ENCODE measurements around the gene PHF20.
"Not testable (repeated sequence)": the region's sequence is repeated elsewhere in the genome, so short reads cannot be mapped to it uniquely, and the experiment has no call there.

The PHF20 gene

DNA sequence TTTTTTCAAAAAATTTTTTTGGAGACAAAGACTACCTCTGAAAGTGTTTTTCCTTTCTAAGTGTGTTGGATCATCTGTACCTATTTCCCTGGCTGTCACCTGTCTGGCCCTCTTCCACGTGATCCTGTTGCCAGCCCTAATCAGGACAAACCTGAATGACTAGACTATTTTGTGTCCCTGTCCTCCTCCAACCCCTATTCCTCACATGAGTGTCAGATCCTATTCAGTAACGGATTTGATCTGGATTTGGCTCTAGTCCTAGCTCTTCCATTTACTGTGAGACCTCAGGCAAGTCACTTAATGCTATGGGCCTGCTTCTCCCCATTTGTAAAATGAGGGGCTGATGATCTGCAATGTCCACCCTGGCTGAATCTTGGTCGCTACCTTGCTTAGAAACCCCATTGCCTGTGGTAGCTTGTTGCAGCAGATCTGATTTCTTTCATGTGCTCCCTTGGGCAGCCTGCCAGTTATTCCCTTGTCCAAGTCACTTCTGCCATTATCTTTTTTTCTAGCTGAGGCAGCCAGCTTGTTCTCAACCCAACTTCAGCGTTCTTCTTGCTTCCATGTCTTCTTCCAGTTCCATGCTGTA, 4.8 kb downstream of the PHF20 start:
- DNase-seq: peak in 17 of 51 donors; percentile 2 to 40 (median 10)

GRCh38 chr20:35783811-35784210, 12.0 kb downstream of the PHF20 start:
- DNase-seq: not testable (repeated sequence)

DNA sequence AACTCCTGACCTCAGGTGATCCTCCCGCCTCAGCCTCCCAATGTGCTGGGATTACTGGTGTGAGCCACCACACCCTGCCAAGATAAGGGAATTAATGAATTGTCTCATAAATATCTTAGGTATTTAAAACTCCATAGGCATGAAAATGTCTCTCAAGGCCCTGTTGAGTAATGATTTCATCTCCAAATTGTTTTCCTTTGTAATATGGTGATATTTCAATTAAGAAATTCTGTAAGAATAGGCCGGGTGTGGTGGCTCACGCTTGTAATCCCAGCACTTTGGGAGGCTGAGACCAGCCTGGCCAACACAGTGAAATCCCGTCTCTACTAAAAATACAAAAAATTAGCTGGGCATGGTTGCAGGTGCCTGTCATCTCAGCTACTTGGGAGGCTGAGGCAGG, 13.7 kb downstream of the PHF20 start:
- not testable (repeated sequence) for DNase-seq

DNA sequence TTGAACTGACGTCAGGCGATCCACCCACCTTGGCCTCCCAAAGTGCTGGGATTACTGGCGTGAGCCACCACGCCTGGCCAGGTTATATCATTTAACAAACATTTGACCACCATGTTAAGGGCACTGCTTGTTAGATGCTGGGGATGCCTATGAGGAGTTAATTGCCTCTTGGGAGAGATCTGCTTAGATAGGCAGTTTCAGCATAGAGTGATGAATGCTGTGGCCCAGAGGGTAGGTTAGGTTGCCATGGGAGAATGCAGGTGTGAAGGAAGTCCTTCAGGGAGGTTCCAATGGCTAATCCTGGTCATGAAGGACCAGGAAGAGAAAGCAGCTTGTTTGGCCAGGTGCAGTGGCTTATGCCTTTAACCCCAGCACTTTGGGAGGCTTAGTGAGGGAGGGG, 17.0 kb downstream of the PHF20 start:
- DNase-seq: no peak

DNA sequence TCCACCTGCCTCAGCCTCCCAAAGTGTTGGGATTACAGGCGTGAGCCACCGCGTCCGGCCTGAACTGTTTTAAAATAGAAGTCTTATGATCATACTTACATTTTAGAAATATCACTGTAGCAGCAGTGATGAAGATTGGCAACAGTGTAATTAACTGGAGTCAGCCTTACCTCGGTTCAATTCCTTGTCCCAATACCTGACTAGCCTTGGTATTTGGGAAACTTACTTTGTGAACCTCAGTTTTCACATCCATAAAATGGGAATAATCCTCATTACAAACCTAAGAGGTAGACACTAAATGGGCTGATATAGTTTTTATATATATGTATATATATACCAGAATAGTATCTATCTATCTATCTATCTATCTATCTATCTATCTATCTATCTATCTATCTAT, 19.3 kb downstream of the PHF20 start:
- DNase-seq: no peak

- no peak for DNase-seq
Observed at GRCh38 chr20:35791821-35792220, 20.0 kb downstream of the PHF20 start.

DNA sequence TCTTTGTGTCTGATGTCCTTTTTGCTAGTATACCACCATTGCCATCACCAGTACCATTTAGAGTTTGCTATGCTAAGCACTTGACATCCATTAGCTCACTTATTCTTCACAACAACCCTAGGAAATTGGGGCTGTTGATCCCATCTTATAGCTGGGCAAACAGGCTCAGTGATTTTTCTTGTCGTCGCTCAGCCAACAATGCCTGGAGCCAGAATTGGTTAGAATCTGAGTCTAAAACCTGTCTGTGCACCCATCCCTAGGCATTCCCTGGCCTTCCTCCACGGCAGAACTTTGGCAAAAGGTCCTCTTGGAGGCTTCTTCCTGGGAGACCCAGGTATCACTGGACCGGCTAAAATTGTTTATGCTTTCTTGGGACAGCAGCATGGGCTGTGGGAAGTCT, 20.9 kb downstream of the PHF20 start:
- DNase-seq: no peak

DNA sequence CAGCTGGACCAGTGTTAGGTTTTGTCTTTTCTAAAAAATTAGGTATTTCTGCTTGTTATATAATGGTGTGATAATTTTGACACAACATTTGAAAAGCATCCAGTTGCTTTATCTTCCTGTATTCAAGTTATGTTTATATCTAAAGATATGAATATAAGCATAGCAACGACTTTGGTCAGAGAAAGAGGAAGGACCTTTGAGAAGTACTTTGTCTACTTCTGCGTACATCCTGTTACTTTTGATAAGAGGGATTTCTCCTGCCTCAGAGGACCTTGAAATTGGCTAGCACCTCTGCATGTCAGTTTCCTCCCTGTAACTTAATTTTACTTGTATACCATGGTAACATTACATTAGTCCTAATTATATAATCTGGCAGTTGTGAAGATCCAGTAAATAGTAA, 24.8 kb downstream of the PHF20 start:
- DNase-seq: no peak

GRCh38 chr20:35801865-35802264, 30.1 kb downstream of the PHF20 start:
- no peak for DNase-seq

GRCh38 chr20:35806075-35806474, 34.3 kb downstream of the PHF20 start:
- no peak for DNase-seq

DNA sequence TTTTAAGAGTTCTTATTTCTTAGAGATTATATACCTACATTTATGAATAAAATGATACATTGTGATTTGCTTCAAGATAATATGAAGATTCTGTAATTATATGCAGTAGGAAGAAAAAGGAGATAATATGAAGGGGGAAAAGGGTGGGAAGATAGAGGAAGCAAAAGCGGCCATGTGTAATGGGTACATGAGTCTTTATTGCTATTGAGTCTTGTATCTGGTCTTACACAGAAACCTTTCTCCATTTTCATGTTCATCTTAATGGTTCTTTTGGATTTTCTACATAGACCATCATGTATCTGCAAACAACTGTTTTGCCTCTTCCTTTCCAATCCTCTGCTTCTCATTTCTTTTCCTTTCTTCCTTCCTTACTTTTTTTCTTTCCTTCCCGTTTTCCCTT, 36.1 kb downstream of the PHF20 start:
- no peak for DNase-seq

DNA sequence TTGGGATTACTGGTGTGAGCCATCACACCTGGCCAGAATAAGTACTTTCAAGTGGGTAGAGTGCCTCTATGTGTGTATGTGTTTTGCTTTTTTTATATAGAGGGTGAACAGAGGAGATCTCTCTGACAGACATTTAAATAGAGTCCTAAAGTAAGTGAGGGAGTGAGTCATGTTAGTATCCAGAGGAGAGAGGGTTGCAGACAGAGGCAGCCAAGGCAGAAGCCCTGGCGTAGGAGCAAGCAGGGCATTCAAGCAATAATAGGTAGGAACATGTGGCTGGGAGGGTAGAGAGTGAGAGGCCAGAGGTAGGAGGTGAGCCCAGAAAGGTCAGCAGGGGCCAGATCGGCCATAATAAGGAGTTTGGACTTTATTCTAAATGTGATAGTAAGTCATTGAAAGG, 48.9 kb downstream of the PHF20 start:
- no peak for DNase-seq

DNA sequence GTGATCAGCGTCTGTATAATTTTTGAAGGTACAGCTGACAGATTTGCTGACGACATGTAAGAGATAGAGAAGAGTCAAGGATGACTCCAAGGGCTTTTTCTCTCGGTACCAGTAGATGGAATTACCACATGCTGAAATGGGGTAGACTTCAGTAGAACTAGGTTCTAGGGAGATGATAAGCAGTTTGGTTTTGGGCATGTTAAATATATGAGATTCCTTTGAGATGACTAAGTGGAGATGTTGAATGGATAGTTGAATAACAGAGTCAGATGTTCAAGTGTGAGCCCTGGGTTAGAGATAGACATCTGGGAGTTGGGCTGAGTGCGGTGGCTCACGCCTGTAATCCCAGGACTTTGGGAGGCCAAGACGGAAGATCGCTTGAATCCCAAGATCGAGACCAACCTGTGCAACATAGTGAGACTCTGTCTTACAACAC, 50.0 kb downstream of the PHF20 start:
- DNase-seq: no peak

- no peak for DNase-seq
Observed at GRCh38 chr20:35823147-35823546, 51.3 kb downstream of the PHF20 start.

GRCh38 chr20:35823937-35824336, 52.1 kb downstream of the PHF20 start:
- DNase-seq: no peak

DNA sequence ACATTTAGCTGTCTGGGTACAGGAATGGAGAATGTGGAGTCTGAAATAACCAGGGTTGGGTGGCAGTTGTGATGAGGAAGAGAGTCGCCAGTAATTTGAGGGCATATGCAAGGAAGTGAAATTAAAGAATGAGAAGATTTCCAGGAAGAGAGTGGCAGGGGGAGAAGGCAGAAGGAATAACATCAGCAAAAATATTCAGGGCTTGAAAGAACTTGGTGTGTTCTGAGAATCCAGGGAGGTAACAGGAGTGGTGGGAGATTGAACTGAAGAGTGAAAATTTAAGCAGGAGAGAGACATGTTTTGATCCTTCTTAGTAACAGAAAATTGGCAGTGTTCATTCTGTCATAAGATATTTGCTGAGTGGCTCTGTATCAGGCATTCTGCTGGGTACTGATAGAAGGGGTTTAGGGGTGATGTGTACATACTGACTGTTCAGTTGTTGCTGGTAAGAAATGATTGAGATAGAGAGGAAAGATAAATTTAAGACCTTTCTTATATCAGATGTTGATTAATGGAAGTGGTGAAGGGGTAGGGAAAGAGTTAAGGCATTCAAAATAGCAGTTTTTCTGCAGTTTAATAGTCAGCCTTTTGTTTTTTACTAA, 54.7 kb downstream of the PHF20 start:
- no peak for DNase-seq

DNA sequence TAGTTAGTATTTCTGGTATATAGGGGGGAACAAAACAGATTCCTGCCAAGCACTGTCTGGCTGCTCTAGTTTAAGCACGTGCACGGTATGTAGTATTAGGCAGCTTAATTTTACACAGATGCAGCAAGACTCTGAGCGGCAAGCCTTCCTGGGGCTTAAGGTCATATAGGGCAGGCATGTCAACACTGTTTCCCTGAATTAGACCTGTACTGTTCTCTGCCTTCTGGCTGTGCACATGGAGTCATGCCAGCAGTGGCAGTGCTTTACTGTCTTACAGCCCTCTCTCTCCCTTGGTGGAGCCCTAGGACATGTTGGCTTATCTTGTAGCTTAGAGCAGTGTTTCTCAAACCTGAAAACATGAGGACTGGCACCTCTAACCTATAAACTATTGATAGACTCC, 56.6 kb downstream of the PHF20 start:
- DNase-seq: peak in 3 of 51 donors; percentile 3 to 21 (median 15)

GRCh38 chr20:35828916-35829315, 57.1 kb downstream of the PHF20 start:
- no peak for DNase-seq

DNA sequence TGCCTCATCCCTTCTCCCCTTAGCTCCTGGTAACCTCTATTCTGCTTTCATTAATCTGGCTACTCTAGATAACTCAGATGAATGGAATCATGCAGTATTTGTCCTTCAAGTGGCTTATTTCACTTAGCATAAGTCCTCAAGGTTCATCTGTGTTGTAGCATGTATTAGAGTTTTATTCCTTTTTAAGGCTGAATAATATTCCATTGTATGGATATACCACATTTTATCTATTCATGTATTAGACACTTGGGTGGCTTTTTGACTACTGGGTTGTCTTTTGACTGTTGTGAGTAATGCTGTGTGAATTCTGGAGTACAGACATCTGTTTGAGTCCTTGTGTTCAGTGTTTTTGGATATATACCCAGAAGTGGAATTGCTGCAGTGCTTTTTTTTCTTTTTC, 58.4 kb downstream of the PHF20 start:
- no peak for DNase-seq

GRCh38 chr20:35831029-35831428, 59.2 kb downstream of the PHF20 start:
- no peak for DNase-seq

GRCh38 chr20:35831971-35832370, 60.2 kb downstream of the PHF20 start:
- DNase-seq: no peak

GRCh38 chr20:35833241-35833640, 61.4 kb downstream of the PHF20 start:
- DNase-seq: no peak

- no peak for DNase-seq
Observed at GRCh38 chr20:35837577-35838195, 65.9 kb downstream of the PHF20 start.

Data from hypothalamus (tissue), 51 donors.